Ovary (tissue), 3 donors: ENCODE data around the gene SLC6A6.

ENCODE experiments used
- CTCF ChIP-seq, 3 donors: fragments of 450-650 bp in 2 of 3; fragments of 200-600 bp in 1 of 3; IDR thresholded peaks; one replicate each; pipeline versions ENCODE4 v1.5.1 to v1.8.0; 2016 to 2022; ENCODE audit warnings: antibody characterized with exemption in 3 of 3, mild to moderate bottlenecking in 1 of 3
- EP300 ChIP-seq: sonication (generic); formaldehyde crosslinking; IDR thresholded peaks from one replicate; pipeline ENCODE4 v1.6.1; 2017; ENCODE audit warnings: antibody characterized with exemption
- donor health status: DM: no; HTN: no; CAD: no.

GRCh38 chr3:14522768-14523167, 120.4 kb downstream of the SLC6A6 start:
- TF ChIP-seq CTCF (IDR thresholded peaks at IDR 0.05), result no peak
- no peak for TF ChIP-seq EP300
